KOPT-K1 (cell line): Measurements from ENCODE around the gene PRDM16.

Experiments
- H3K27ac ChIP-seq: fragments of 200-600 bp; sonication (generic); 2 replicates; pipeline ENCODE4 v1.5.1; 2016; ENCODE audit warnings: antibody characterized with exemption, mild to moderate bottlenecking, low read depth, low read length; ENCODE audit not compliant: poor library complexity, severe bottlenecking
- H3K36me3 ChIP-seq: fragments of 200-600 bp; sonication (generic); 2 replicates; pipeline ENCODE4 v1.5.1; 2017; ENCODE audit warnings: antibody characterized with exemption, mild to moderate bottlenecking, low read length, moderate library complexity; ENCODE audit not compliant: insufficient read depth
- H3K9me3 ChIP-seq: fragments of 200-600 bp; sonication (generic); 2 replicates; pipeline ENCODE4 v1.5.1; 2017; ENCODE audit warnings: antibody characterized with exemption, low read length, mild to moderate bottlenecking; ENCODE audit not compliant: insufficient read depth, poor library complexity, severe bottlenecking

PRDM16 gene

GRCh38 chr1:3120994-3121393, 52.0 kb downstream of the PRDM16 start:
- Histone ChIP-seq H3K9me3 (no peaks in the 10 kb centered on the region), H3K36me3 (no peaks in the 10 kb centered on the region), H3K27ac (no peak overlapping the region)

- no peaks in the 10 kb centered on the region for H3K9me3 ChIP-seq
- no peak overlapping the region for H3K27ac ChIP-seq
- H3K36me3 ChIP-seq, result no peaks in the 10 kb centered on the region
Observed at GRCh38 chr1:3121401-3122210, 52.6 kb downstream of the PRDM16 start.

DNA sequence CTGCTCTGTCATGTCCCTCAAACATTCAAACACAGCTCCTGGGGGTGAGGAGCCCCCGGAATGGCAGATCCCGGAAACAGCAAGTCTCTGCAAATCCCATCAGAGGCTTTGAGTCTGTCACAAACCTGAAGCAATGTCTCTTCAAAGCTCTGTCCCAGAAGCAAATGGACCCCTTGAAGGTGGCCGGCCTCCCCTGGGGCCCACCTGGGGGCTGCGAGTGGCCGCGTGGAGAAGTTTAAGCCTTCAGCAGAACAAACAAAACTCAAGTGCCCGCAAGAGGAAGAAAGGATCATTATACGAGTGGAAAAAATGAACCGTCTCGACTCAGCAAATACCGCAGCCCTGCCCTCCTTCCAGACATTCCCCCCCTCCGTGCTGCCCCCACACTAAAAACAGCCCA, 53.3 kb downstream of the PRDM16 start:
- Histone ChIP-seq H3K36me3 (no peaks in the 10 kb centered on the region), H3K9me3 (no peaks in the 10 kb centered on the region), H3K27ac (no peak overlapping the region)

DNA sequence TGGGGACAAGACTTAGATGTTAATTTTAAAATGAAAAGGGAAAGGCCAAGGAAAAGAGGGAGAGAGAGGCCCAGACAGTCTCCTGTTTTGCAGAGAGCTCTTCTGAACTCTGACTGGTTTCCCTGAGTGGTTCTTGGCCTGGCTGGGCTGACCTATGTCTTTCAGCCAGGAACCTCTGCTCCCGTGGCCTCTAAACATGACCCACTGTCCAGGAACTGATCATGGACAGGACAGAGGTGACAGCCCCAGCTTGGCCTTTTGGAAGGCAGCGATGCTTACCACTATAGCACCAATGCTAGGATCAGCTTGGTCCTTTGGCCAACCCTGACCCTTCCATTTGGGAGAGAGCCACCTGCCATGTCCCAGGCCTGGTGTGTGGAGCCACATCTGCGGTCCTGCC, 55.2 kb downstream of the PRDM16 start:
- H3K36me3 ChIP-seq, result no peaks in the 10 kb centered on the region
- no peak overlapping the region for H3K27ac ChIP-seq
- H3K9me3 ChIP-seq, result no peaks in the 10 kb centered on the region

DNA sequence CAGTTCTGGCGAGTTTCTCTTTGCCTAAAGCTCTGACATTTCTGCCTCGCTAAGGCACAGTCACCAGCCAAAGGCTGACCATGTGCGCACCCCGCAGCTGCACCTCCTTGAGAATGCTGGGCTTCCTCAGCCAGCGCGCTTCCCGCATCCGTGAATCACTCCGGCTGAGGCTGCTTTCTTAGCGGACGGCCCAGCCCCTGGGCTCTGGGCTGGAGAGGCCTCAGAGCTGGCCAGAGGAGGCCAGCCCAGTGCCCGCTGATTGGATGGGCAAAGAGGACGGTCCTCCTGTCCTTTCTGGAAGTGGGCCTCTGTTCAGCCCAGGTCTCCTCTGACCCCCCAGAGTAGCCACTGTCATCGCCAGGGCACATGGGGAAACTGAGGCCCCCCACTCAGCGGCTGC, 56.1 kb downstream of the PRDM16 start:
- Histone ChIP-seq H3K36me3 (no peaks in the 10 kb centered on the region), H3K27ac (no peak overlapping the region), H3K9me3 (no peaks in the 10 kb centered on the region)

- Histone ChIP-seq H3K27ac (no peak overlapping the region), H3K36me3 (no peaks in the 10 kb centered on the region), H3K9me3 (no peaks in the 10 kb centered on the region)
Observed at GRCh38 chr1:3125546-3126368, 56.8 kb downstream of the PRDM16 start.

DNA sequence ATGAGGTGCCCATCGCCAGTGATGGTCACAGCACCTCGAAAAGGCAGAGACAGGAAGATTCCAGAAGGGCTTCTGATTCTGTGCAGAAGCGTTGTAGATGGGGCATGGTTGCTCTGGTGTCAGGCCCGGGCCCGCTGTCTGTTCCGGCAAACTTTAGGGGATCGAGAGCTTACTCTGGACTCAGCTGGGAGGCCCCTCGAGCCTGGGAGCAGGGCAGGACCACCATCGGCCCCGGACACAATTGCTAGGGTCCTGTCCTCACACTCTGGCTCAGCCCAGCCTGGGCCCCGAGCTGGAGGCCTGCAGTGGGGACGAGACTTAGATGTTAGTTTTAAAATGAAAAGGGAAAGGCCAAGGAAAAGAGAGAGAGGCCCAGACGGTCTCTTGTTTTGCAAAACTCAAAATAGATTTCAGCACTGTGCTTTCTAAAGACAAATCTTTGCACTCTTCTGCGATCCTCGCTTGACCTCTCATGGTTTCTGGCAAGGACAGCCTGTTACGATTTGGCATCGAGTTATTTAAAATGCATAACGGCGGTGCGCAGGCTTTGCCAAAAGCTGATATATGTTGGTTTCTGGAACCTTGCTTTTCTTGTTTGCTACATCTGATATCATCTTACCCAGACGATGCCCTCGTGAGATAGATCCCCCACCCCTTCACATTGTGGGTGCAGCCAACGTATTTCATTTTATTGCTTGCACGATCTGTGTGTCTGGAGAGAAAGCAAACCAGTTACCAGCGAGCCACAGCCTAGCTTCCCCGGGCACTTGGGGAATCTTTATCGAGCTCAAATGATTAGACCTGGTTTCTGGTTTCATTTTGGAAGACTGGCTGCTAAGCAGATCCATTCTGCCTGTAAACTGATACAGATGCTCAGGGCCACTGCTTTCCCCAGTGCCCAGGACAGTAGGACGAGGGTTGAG, 58.0 kb downstream of the PRDM16 start:
- Histone ChIP-seq H3K9me3 (no peaks in the 10 kb centered on the region), H3K27ac (no peak overlapping the region), H3K36me3 (no peaks in the 10 kb centered on the region)

- Histone ChIP-seq H3K9me3 (no peaks in the 10 kb centered on the region), H3K36me3 (no peaks in the 10 kb centered on the region), H3K27ac (no peak overlapping the region)
Observed at GRCh38 chr1:3127738-3128137, 58.7 kb downstream of the PRDM16 start.

- no peaks in the 10 kb centered on the region for H3K36me3 ChIP-seq
- no peak overlapping the region for H3K27ac ChIP-seq
- H3K9me3 ChIP-seq, result no peaks in the 10 kb centered on the region
Observed at GRCh38 chr1:3128431-3129132, 59.6 kb downstream of the PRDM16 start.

DNA sequence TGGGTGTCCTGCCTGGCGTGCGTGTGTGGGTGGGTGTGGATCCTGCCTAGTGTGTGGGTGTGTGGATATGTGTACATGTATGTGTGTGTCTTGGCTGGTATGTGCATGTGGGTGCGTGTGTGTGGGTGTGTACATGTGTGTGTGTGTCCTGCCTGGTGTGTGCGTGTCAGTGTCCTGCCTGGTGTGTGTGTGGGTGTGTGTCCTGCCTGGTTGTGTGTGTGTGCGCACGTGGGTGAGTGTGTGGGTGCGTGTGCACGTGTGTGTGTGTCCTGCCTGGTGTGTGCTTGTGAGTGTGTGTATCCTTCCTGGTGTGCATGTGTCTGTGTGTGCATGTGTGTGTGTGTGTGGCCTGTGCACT, 60.1 kb downstream of the PRDM16 start:
- Histone ChIP-seq H3K27ac (no peak overlapping the region), H3K36me3 (no peaks in the 10 kb centered on the region), H3K9me3 (no peaks in the 10 kb centered on the region)

DNA sequence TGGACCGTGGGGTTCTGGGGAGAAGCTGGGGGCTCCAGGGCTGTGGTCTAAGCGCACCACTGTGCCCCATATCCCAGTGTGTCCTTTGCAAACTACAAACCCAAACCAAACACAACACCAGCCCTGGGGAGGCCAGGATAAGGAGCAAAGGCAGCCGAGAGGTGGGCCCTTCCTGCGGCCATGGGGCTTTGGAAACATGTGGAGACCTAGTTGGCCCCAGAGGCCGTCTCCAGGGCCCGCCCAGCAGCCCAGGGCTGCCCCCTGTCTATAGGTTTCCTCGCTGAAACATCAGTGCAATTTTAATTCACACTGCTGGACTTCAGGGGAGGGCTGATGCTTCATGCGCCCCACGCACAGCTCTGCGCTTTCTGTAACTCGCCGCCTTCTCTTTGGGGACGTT, 61.3 kb downstream of the PRDM16 start:
- no peak overlapping the region for H3K27ac ChIP-seq
- H3K9me3 ChIP-seq, result no peaks in the 10 kb centered on the region
- no peaks in the 10 kb centered on the region for H3K36me3 ChIP-seq

DNA sequence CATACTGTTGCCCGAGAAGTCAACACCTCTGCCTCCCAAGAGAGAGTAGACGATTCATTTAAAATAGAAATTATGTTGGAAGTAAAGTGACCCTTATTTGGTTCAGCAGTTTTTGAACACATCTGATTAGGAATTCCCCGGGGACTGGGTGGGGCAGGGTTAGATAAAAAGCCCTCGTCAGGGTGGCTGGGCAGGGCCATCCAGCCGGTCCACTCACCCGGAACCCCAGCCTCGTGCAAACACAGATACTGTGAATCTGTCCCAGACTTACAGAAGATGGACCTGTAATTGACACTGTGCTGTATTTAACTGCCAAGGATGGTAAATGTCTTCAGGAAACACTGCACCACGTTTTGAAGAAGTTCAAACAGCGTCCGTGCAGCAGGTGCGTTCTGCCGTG, 63.7 kb downstream of the PRDM16 start:
- H3K9me3 ChIP-seq, result no peaks in the 10 kb centered on the region
- no peak overlapping the region for H3K27ac ChIP-seq
- H3K36me3 ChIP-seq, result no peaks in the 10 kb centered on the region

GRCh38 chr1:3133686-3134085, 64.7 kb downstream of the PRDM16 start:
- H3K36me3 ChIP-seq, result no peaks in the 10 kb centered on the region
- no peaks in the 10 kb centered on the region for H3K9me3 ChIP-seq
- H3K27ac ChIP-seq, result no peak overlapping the region

- H3K36me3 ChIP-seq, result no peaks in the 10 kb centered on the region
- H3K27ac ChIP-seq, result no peak overlapping the region
- no peaks in the 10 kb centered on the region for H3K9me3 ChIP-seq
Observed at GRCh38 chr1:3134381-3135072, 65.5 kb downstream of the PRDM16 start.
